ENCODE results near the gene CA10. TPM values are rescaled to one million over a fixed set of nuclear protein-coding genes. Genes with fewer than 3 reads are reported as not detected.

Gene CA10
- total RNA-seq, 1 donor from 2014 or later: not detected

GRCh38 chr17:51611585-51611984 lies 546.9 kb downstream of the CA10 start:
- Mint-ChIP-seq H3K27ac (ENCODE audit: unreplicated experiment) (no peak overlapping the region), H3K9me3 (ENCODE audit: unreplicated experiment) (no peaks in the 10 kb centered on the region), H3K36me3 (ENCODE audit: unreplicated experiment) (no peaks in the 10 kb centered on the region), H3K27me3 (ENCODE audit: unreplicated experiment) (no peaks in the 10 kb centered on the region), H3K4me3 (ENCODE audit: unreplicated experiment) (no peak overlapping the region), H3K4me1 (ENCODE audit: unreplicated experiment) (no peaks in the 10 kb centered on the region)
- no peak for DNase-seq (ENCODE audit: extremely low spot score, unreplicated experiment)
- TF ChIP-seq, protein P1, sequence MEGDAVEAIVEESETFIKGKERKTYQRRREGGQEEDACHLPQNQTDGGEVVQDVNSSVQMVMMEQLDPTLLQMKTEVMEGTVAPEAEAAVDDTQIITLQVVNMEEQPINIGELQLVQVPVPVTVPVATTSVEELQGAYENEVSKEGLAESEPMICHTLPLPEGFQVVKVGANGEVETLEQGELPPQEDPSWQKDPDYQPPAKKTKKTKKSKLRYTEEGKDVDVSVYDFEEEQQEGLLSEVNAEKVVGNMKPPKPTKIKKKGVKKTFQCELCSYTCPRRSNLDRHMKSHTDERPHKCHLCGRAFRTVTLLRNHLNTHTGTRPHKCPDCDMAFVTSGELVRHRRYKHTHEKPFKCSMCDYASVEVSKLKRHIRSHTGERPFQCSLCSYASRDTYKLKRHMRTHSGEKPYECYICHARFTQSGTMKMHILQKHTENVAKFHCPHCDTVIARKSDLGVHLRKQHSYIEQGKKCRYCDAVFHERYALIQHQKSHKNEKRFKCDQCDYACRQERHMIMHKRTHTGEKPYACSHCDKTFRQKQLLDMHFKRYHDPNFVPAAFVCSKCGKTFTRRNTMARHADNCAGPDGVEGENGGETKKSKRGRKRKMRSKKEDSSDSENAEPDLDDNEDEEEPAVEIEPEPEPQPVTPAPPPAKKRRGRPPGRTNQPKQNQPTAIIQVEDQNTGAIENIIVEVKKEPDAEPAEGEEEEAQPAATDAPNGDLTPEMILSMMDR (IDR thresholded peaks at IDR 0.05): no peak

DNA sequence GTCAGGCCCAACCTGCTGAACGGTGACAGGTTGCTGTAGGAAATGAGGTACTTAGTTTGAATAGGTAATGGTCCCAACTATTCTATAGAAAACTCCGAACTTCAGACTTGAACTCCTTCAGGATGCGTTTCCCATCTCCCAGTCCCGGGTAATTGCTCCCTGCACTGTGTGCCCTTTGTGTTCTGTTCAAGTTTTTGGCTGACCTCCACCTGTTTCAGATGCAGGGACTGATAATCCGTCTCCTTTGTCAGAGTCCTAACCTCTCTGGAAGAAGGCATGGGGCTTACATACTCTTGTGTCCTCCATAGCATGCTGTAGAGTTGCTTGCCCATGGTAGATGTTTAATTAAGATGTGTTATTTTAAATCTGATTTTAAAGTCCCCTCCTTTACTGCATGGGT lies 547.7 kb downstream of the CA10 start:
- DNase-seq (ENCODE audit: extremely low spot score, unreplicated experiment): no peak
- no peaks in the 10 kb centered on the region for H3K36me3 Mint-ChIP-seq (ENCODE audit: unreplicated experiment)
- H3K27ac Mint-ChIP-seq (ENCODE audit: unreplicated experiment): no peak overlapping the region
- H3K27me3 Mint-ChIP-seq (ENCODE audit: unreplicated experiment): no peaks in the 10 kb centered on the region
- no peak overlapping the region for H3K4me3 Mint-ChIP-seq (ENCODE audit: unreplicated experiment)
- TF ChIP-seq, protein P1 (IDR thresholded peaks at IDR 0.05): no peak
- no peaks in the 10 kb centered on the region for H3K9me3 Mint-ChIP-seq (ENCODE audit: unreplicated experiment)
- no peaks in the 10 kb centered on the region for H3K4me1 Mint-ChIP-seq (ENCODE audit: unreplicated experiment)

DNA sequence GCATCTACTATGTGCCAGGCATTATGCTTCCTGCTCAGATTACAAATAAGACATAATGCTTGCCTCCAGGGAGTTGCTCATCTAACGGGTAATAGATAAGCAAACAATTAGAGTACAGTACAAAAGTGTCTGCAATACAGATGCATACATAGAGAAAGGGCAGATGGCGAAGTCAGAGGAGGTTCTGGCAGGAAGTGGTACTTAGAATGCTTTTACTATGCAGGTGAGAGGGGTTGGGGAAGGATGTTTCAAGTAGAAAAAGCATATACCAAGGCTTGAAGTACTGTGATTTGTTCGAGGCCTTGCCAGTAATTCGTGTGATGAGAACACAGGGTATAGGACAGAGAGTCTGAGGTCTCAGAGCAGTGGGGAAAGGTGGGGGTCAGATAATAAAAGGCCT lies 548.4 kb downstream of the CA10 start:
- Mint-ChIP-seq H3K4me3 (ENCODE audit: unreplicated experiment) (no peak overlapping the region), H3K27me3 (ENCODE audit: unreplicated experiment) (no peaks in the 10 kb centered on the region), H3K27ac (ENCODE audit: unreplicated experiment) (no peak overlapping the region), H3K4me1 (ENCODE audit: unreplicated experiment) (no peaks in the 10 kb centered on the region), H3K9me3 (ENCODE audit: unreplicated experiment) (no peaks in the 10 kb centered on the region), H3K36me3 (ENCODE audit: unreplicated experiment) (no peaks in the 10 kb centered on the region)
- DNase-seq (ENCODE audit: extremely low spot score, unreplicated experiment): no peak
- TF ChIP-seq, protein P1 (IDR thresholded peaks at IDR 0.05): no peak

GRCh38 chr17:51608251-51608933 lies 550.1 kb downstream of the CA10 start:
- H3K27ac Mint-ChIP-seq (ENCODE audit: unreplicated experiment): no peak overlapping the region
- H3K36me3 Mint-ChIP-seq (ENCODE audit: unreplicated experiment): no peaks in the 10 kb centered on the region
- no peaks in the 10 kb centered on the region for H3K9me3 Mint-ChIP-seq (ENCODE audit: unreplicated experiment)
- no peaks in the 10 kb centered on the region for H3K27me3 Mint-ChIP-seq (ENCODE audit: unreplicated experiment)
- DNase-seq (ENCODE audit: extremely low spot score, unreplicated experiment): no peak
- no peaks in the 10 kb centered on the region for H3K4me1 Mint-ChIP-seq (ENCODE audit: unreplicated experiment)
- TF ChIP-seq, protein P1 (IDR thresholded peaks at IDR 0.05): no peak
- no peak overlapping the region for H3K4me3 Mint-ChIP-seq (ENCODE audit: unreplicated experiment)

- no peaks in the 10 kb centered on the region for H3K27me3 Mint-ChIP-seq (ENCODE audit: unreplicated experiment)
- no peaks in the 10 kb centered on the region for H3K4me1 Mint-ChIP-seq (ENCODE audit: unreplicated experiment)
- H3K27ac Mint-ChIP-seq (ENCODE audit: unreplicated experiment): no peak overlapping the region
- DNase-seq (ENCODE audit: extremely low spot score, unreplicated experiment): no peak
- H3K36me3 Mint-ChIP-seq (ENCODE audit: unreplicated experiment): no peaks in the 10 kb centered on the region
- no peaks in the 10 kb centered on the region for H3K9me3 Mint-ChIP-seq (ENCODE audit: unreplicated experiment)
- TF ChIP-seq, protein P1 (IDR thresholded peaks at IDR 0.05): no peak
- no peak overlapping the region for H3K4me3 Mint-ChIP-seq (ENCODE audit: unreplicated experiment)
These were observed 551.0 kb downstream of the CA10 start for GRCh38 chr17:51607512-51607911.

All from osteocyte (in vitro differentiated cells).